ENCODE measurements around the gene TMEM273.

DNA sequence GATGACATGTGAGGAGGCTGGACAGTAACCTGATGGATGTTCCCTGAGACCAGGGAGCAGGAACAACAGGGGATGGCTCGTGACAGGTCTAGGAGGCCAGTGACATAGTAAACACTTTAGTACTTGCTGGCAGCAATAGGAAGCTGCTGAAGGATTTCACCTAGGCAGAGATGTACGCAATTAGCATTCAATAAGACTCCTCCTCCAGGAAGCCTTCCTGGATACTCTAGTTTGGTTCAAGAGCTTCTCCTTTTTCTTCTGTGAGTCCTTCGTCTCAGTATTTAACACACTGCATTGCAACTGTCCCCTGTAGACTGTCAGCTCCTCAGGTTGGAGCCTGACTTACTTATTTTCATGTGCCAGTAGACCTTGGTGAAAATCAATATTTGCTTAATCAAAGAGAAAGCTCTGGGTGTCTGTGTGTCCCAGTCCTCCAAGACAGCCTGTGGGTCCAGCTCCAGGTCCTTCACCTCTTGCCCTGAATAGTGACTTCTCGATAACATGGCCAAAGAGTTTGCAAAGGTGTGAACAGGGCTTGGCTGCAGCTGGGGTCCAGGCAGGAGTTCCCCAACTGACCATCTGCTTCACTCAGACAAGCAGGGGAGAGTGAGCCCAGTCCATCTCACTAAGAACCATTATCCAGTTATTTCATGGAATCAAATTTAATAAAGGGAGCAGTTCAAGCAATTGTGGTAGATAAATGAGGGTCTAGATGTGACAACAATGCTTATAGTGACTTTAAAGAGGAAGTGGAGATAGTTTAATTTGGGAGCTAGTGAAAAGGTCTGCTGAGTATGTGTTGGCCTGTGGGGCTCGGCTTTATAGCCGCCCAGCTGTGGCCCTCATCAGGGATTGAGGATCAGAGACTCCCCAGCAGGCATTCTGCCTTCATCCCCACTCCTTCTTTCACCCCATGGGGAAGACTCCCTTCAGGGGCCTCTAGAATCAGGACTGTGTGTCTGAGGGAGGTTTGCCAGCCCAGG is 9.4 kb downstream of the TMEM273 start:
- TF ChIP-seq, protein P1, sequence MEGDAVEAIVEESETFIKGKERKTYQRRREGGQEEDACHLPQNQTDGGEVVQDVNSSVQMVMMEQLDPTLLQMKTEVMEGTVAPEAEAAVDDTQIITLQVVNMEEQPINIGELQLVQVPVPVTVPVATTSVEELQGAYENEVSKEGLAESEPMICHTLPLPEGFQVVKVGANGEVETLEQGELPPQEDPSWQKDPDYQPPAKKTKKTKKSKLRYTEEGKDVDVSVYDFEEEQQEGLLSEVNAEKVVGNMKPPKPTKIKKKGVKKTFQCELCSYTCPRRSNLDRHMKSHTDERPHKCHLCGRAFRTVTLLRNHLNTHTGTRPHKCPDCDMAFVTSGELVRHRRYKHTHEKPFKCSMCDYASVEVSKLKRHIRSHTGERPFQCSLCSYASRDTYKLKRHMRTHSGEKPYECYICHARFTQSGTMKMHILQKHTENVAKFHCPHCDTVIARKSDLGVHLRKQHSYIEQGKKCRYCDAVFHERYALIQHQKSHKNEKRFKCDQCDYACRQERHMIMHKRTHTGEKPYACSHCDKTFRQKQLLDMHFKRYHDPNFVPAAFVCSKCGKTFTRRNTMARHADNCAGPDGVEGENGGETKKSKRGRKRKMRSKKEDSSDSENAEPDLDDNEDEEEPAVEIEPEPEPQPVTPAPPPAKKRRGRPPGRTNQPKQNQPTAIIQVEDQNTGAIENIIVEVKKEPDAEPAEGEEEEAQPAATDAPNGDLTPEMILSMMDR (IDR thresholded peaks at IDR 0.05 in 2 of 3, conservative IDR thresholded peaks at IDR 0.05 in 1 of 3; ENCODE audit: control insufficient read depth in 2 of 3, extremely low read depth in 1 of 3, insufficient read depth in 1 of 3, low read depth in 3 of 3, low read length in 3 of 3), result no peak
- TF ChIP-seq RAD21 (IDR thresholded peaks at IDR 0.05; ENCODE audit: insufficient read depth, low read depth, low read length) (no peak), CHD2 (IDR thresholded peaks at IDR 0.05; ENCODE audit: borderline replicate concordance, low read depth, low read length) (no peak)

Data from GM12878 (cell line).